ENCODE results near the gene PIAS2.
"Not testable (repeated sequence)": the region's sequence is repeated elsewhere in the genome, so short reads cannot be mapped to it uniquely, and the experiment has no call there.

The PIAS2 gene

DNA sequence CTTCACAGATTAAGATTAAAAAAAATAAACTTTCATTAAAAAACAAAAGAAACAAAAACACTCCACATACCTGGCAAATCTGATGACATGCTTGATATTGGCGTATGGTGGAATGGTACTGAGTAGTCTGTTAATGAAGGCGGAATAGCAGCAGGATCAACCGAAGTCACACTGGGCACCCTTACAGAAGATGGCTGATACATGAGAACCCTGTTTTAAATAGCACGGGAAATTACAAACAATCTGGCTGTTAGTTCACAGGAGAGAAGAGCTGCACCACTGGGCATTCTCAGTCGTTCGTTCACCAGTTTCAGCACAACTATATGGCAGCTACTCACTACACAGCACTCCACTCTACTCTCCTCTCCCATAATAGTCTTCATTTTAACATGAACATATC, 96.4 kb downstream of the PIAS2 start:
- H3K4me3 ChIP-seq (ENCODE audit: control insufficient read depth, low read depth, low read length): no peak overlapping the region
- no peak for TF ChIP-seq CTCF (conservative IDR thresholded peaks at IDR 0.05; ENCODE audit: control insufficient read depth, insufficient read depth, low read depth, low read length)
- DNase-seq (ENCODE audit: low read depth): no peak

DNA sequence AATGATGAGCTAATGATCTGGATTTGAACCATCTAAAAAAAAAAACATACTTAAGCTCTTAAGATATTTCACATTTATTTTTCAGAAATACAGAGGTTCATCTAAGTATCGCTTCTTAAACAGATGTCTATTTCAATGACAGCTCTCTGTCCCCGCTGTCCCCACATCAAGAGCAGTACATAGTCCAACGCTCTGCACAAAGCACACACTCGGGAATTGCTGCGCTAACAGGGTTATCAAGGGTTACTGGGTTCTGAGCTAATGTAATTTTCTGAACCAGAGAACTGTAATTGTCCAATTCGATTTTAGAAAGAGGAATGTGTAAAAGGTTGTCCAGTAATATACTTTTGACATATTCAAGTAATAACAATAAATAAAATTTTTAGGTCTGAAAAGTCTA, 101.6 kb downstream of the PIAS2 start:
- DNase-seq (ENCODE audit: low read depth): no peak
- no peak overlapping the region for H3K4me3 ChIP-seq (ENCODE audit: control insufficient read depth, low read depth, low read length)

GRCh38 chr18:46814399-46814798, 102.9 kb downstream of the PIAS2 start:
- no peak for DNase-seq (ENCODE audit: low read depth)
- H3K4me3 ChIP-seq (ENCODE audit: control insufficient read depth, low read depth, low read length): no peak overlapping the region
- TF ChIP-seq CTCF (conservative IDR thresholded peaks at IDR 0.05; ENCODE audit: control insufficient read depth, insufficient read depth, low read depth, low read length): no peak

More for the DNA sequence above, 101.6 kb downstream of the PIAS2 start:
- no peak for TF ChIP-seq CTCF (conservative IDR thresholded peaks at IDR 0.05; ENCODE audit: control insufficient read depth, insufficient read depth, low read depth, low read length)

- DNase-seq (ENCODE audit: low read depth): no peak
- TF ChIP-seq CTCF (conservative IDR thresholded peaks at IDR 0.05; ENCODE audit: control insufficient read depth, insufficient read depth, low read depth, low read length): no peak
- no peak overlapping the region for H3K4me3 ChIP-seq (ENCODE audit: control insufficient read depth, low read depth, low read length)
These were observed 105.0 kb downstream of the PIAS2 start for GRCh38 chr18:46812311-46812710.

GRCh38 chr18:46810481-46811000, 106.8 kb downstream of the PIAS2 start:
- no peak overlapping the region for H3K4me3 ChIP-seq (ENCODE audit: control insufficient read depth, low read depth, low read length)
- DNase-seq (ENCODE audit: low read depth): peak; percentile 3
- TF ChIP-seq CTCF (conservative IDR thresholded peaks at IDR 0.05; ENCODE audit: control insufficient read depth, insufficient read depth, low read depth, low read length): no peak

- DNase-seq (ENCODE audit: low read depth): no peak
These were observed 108.2 kb downstream of the PIAS2 start for GRCh38 chr18:46809145-46809544.

DNA sequence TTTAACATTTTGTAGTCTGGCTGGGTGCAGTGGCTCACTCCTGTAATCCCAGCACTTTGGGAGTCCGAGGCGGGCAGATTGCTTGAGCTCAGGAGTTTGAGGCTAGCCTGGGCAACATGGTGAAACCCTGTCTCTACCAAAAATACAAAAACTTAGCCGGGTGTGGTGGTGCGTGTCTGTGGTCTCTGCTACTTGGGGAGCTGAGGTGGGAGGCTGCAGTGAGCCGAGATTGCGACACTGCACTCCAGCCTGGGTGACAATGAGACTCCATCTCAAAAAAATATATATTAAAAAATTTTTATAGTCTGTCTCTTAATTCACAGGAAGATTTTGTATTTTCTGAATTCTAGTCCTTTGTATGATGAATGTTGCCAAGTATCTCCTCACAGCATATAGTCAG, 121.4 kb downstream of the PIAS2 start:
- not testable (repeated sequence) for H3K4me3 ChIP-seq (ENCODE audit: control insufficient read depth, low read depth, low read length); DNase-seq (ENCODE audit: low read depth)

More at GRCh38 chr18:46809145-46809544, 108.2 kb downstream of the PIAS2 start:
- no peak overlapping the region for H3K4me3 ChIP-seq (ENCODE audit: control insufficient read depth, low read depth, low read length)
- TF ChIP-seq CTCF (conservative IDR thresholded peaks at IDR 0.05; ENCODE audit: control insufficient read depth, insufficient read depth, low read depth, low read length): no peak

Measured in fibroblast of mammary gland (primary cell).